Measurements from ENCODE around the gene ATP10D.

Gene ATP10D

DNA sequence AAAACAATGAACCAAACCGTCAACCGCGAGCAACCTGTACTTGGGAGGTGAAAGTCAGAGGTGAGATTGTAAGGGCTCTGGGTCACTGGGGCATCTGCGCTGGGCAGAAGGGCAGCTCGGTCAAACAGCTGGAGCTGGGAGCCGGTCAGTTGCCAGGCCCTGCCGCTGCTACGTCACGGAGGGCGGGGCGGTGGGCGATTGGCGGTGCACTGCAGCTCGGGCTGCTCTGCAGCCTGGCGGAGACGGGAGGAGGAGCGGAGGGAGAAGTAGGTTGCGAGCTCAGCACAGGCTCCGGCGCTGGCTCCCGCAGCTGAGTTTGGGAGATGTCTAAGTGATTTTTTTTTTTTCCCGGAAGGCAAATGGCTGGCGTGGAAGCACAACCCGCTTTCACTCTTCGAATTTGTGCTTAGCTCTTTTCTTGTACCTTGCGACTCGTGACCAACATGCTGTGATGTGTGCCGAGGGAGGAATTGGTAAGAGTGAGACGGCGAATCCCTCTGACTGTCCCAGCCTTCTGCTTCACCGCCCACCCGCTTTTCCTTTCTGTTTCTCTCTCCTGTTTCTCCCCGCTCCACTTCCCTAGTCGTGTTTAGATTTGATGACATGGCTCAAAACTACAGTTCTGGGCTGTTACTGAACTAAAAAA lies at the start of gene ATP10D:
Gene ATP10D (plus strand): TSS at position 229 of the 646 bp plus-strand sequence. CDS start 27,266 bp downstream, outside the sequence.
- TF ChIP-seq, protein P1, sequence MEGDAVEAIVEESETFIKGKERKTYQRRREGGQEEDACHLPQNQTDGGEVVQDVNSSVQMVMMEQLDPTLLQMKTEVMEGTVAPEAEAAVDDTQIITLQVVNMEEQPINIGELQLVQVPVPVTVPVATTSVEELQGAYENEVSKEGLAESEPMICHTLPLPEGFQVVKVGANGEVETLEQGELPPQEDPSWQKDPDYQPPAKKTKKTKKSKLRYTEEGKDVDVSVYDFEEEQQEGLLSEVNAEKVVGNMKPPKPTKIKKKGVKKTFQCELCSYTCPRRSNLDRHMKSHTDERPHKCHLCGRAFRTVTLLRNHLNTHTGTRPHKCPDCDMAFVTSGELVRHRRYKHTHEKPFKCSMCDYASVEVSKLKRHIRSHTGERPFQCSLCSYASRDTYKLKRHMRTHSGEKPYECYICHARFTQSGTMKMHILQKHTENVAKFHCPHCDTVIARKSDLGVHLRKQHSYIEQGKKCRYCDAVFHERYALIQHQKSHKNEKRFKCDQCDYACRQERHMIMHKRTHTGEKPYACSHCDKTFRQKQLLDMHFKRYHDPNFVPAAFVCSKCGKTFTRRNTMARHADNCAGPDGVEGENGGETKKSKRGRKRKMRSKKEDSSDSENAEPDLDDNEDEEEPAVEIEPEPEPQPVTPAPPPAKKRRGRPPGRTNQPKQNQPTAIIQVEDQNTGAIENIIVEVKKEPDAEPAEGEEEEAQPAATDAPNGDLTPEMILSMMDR (IDR thresholded peaks at IDR 0.05; ENCODE audit: insufficient read depth, low read depth, low read length, missing control alignments) = no peak
- peak; percentile 93 for DNase-seq (ENCODE audit: low read depth)
- peak within 1 kb of the TSS; percentile 45 for H3K4me3 ChIP-seq (ENCODE audit: low read depth, low read length)

DNA sequence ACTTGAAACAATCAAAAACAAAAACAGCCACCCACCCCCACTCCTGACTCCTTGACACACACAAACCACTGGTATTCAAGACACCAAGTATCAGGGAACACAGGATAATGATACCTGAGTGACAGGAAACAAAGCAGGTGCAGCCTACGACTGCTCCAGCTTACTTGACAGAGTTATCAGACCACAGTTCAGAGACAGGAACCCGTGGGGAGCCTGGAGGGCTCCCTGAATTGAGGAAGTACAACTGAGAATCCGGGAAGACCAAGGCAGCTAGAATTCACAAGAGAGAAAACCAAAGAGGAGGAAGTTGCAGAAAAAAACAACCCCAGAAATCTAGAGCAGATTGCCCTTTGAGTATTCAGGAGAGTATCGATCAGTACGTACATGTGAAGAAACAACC lies 42.1 kb upstream of the ATP10D start:
- TF ChIP-seq, protein P1 (IDR thresholded peaks at IDR 0.05; ENCODE audit: insufficient read depth, low read depth, low read length, missing control alignments) = no peak
- peak; percentile 43 for DNase-seq (ENCODE audit: low read depth)
- H3K4me3 ChIP-seq (ENCODE audit: low read depth, low read length) = no peak overlapping the region

DNA sequence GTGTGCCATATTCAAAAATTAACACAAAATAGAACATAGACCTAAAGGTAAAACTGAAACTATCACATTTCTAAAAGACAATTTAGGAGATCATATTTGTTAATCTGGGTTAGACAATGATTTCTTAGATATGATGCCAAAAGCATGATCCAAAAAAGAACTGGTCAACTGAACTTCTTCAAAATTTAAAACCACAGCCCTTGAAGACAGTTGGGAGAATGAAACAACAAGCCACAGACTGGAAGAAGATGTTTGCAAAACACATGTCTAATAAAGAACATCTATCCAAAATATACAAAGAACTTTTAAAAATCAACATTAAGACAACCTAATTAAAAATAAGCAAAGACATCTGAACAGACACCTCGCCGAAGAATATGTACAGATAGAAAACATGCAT lies 41.0 kb upstream of the ATP10D start:
- no peak for DNase-seq (ENCODE audit: low read depth)
- no peak overlapping the region for H3K4me3 ChIP-seq (ENCODE audit: low read depth, low read length)
- TF ChIP-seq, protein P1 (IDR thresholded peaks at IDR 0.05; ENCODE audit: insufficient read depth, low read depth, low read length, missing control alignments) = no peak

DNA sequence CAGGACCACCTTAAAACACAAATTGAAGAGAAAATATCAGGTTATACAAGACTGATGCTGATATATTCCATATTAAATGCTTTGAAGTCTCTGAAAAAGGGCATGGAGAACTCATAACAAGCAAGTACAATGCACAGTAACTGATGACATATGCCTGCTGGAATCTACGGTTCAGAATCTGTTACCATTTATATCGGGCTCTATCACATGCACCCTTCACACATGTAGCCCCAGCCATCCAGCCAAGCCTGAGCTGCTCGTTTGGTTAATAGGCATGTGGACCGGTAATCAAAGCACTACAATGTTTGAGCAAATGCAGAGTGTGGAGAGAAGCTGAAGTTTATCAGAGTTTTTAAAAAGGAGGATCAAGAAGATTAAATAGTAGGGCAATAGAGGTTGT lies 33.4 kb upstream of the ATP10D start:
- no peak for DNase-seq (ENCODE audit: low read depth)
- TF ChIP-seq, protein P1 (IDR thresholded peaks at IDR 0.05; ENCODE audit: insufficient read depth, low read depth, low read length, missing control alignments) = no peak
- no peak overlapping the region for H3K4me3 ChIP-seq (ENCODE audit: low read depth, low read length)

DNA sequence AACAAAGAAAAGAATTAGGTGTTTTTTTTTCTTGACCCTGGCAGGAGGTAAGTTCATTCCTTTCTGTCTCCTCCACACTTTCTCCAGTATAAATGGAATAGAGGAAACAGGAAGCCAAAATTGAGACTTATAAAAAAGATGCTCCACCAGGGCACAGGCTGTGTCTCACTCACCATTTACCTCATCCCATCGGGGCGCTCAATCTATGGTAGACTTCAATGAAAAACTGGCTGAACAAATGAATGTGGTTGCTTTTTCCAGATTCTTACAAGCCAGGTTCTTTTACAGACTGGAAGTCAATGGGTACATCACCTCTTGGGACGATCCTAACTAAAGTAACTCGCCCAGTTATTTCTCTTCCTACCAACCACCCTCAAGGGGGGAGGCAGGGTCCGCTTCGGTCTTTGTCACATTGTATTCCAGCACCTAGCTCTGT lies 22.3 kb upstream of the ATP10D start:
- TF ChIP-seq, protein P1 (IDR thresholded peaks at IDR 0.05; ENCODE audit: insufficient read depth, low read depth, low read length, missing control alignments) = no peak
- H3K4me3 ChIP-seq (ENCODE audit: low read depth, low read length) = peak overlapping the region; percentile 64
- DNase-seq (ENCODE audit: low read depth) = peak; percentile 16

DNA sequence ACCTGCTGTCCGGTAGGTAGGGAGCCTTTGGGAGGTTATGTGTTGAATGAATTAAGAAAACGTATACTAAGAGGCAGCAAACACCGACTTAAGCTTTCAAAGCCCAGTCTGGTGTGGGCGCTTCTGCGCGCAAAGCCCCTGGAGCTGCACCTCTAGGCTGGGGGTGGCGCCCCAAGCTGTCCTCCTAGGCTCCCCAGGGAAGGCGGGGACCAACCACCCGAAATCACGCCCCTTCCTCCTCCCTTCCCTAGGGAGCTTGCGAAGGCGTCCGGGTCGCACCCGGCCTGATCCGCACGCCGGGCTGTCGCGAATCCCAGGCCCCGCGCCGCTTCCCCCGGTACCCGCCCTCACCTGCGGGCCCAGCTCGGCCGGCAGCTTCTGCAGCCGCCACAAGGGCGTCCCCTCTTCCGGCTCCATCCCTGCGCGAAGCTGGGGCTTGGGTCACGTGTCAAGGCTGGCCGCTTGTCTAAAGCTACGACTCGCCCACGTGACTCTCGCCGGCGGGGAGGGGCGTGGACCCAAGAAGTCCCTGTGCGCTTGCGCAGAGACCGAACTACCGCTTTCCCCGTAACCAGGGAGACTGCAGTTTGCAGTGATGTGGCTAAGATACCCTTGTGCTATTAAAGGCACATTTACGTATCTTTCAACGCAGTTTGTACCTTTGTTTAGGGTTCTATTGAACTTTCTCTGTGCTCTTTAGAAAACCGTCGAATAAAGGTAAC lies 21.7 kb upstream of the ATP10D start, which contains the start of gene COMMD8:
Gene COMMD8 (minus strand): TSS at position 468 of the 722 bp plus-strand sequence. CDS start 51 bp downstream, at position 417.
- TF ChIP-seq, protein P1 (IDR thresholded peaks at IDR 0.05; ENCODE audit: insufficient read depth, low read depth, low read length, missing control alignments) = no peak
- H3K4me3 ChIP-seq (ENCODE audit: low read depth, low read length) = peak within 1 kb of the TSS; percentile 64
- DNase-seq (ENCODE audit: low read depth) = peak; percentile 98

All from GM12865 (cell line).